Activated CD8-positive, alpha-beta T cell treated with anti-CD3 and anti-CD28 coated beads for 36 hours (primary cell): ENCODE data around the gene TMEM233. TPM values are rescaled to one million over a fixed set of nuclear protein-coding genes. Genes with fewer than 3 reads are reported as not detected.

Experiments
- ATAC-seq: fragments of 200-7000 bp; cut with Tn5 transposase; one replicate; pipeline ENCODE4 v1.10.0; 2021; ENCODE audit warnings: mild to moderate bottlenecking, moderate library complexity
- CTCF ChIA-PET: fragments of 350-600 bp; sonication (Branson Sonifier 250); formaldehyde crosslinking; loops from one replicate; lab custom pipeline; 2021; ENCODE audit warnings: antibody characterized with exemption; lab: Charles Lee
- POLR2A ChIA-PET: fragments of 350-600 bp; sonication (Branson Sonifier 250); formaldehyde crosslinking; loops from one replicate; lab custom pipeline; 2021; ENCODE audit warnings: antibody characterized with exemption; lab: Charles Lee
- DNase-seq: peaks from one replicate; pipeline ENCODE4 v3.0.0-alpha.2; 2020
- H3K27ac Mint-ChIP-seq: one replicate; pipeline ENCODE4 v1.8.0; 2021; ENCODE audit warnings: mild to moderate bottlenecking, mixed read lengths
- H3K27me3 Mint-ChIP-seq: one replicate; pipeline ENCODE4 v1.8.0; 2021; ENCODE audit warnings: mixed read lengths
- H3K36me3 Mint-ChIP-seq: one replicate; pipeline ENCODE4 v1.8.0; 2021; ENCODE audit warnings: low read depth, mixed read lengths
- H3K4me1 Mint-ChIP-seq: one replicate; pipeline ENCODE4 v1.8.0; 2021; ENCODE audit warnings: low read depth, mixed read lengths
- H3K4me3 Mint-ChIP-seq: one replicate; pipeline ENCODE4 v1.8.0; 2021; ENCODE audit warnings: mild to moderate bottlenecking, moderate library complexity, mixed read lengths
- H3K9me3 Mint-ChIP-seq: one replicate; pipeline ENCODE4 v1.8.0; 2021; ENCODE audit warnings: mixed read lengths
- intact Hi-C: fragments of 100-400 bp; cut with micrococcal nuclease; formaldehyde crosslinking; loops from one replicate; pipeline ENCODE4 v1.10.0; 2022
- total RNA-seq, 2 experiments: library from RNA; stranded (reverse); gene quantifications; one replicate each; pipeline ENCODE4 v1.2.3, GENCODE V29; 2021
- TF ChIP-seq, protein P1 (sequence below): fragments of 200-600 bp; IDR thresholded peaks from one replicate; pipeline ENCODE4 v1.8.0; 2022; ENCODE audit warnings: antibody characterized with exemption, mild to moderate bottlenecking

The TMEM233 gene
- total RNA-seq, 2 experiments from 2014 or later = not detected

DNA sequence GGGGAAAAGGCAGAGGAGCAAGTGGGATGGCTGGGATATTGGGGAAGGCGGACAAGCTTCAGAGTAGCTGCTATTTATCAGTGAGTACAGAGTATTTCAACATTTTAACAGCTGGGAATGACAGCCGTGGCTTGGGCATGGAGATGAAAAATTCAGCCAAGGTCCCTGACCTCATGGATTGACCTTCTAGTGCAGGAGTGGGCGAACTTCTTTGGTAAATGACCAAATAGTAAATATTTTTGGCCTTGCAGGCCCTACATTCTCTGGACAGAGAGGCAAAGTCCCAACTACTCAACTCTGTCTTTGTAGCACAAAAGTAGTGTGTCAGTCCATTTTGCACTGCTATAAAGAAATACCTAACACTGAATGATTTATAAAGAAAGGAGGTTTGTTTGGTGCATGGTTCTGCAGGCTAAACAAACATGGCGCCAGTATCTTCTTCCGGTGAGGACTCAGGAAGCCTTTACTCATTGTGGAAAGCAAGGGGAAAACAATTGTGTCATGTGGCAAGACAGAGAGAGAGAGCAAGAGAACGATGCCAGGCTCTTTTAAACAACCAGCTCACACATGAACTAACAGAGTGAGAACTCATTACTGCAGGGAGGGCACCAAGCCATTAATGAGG, 33.6 kb downstream of the TMEM233 start:
- Mint-ChIP-seq H3K27ac (no peak overlapping the region), H3K36me3 (no peaks in the 10 kb centered on the region), H3K27me3 (peaks cover 14% of the 10 kb centered on the region), H3K4me3 (no peak overlapping the region), H3K4me1 (no peaks in the 10 kb centered on the region), H3K9me3 (no peaks in the 10 kb centered on the region)
- CTCF ChIA-PET = interaction anchor here (1.2 kb wide), 1 partner anchor 21 kb away, joined by 3 read pairs; no protein-coding TSS in a partner anchor
- no peak for ATAC-seq
- TF ChIP-seq, protein P1, sequence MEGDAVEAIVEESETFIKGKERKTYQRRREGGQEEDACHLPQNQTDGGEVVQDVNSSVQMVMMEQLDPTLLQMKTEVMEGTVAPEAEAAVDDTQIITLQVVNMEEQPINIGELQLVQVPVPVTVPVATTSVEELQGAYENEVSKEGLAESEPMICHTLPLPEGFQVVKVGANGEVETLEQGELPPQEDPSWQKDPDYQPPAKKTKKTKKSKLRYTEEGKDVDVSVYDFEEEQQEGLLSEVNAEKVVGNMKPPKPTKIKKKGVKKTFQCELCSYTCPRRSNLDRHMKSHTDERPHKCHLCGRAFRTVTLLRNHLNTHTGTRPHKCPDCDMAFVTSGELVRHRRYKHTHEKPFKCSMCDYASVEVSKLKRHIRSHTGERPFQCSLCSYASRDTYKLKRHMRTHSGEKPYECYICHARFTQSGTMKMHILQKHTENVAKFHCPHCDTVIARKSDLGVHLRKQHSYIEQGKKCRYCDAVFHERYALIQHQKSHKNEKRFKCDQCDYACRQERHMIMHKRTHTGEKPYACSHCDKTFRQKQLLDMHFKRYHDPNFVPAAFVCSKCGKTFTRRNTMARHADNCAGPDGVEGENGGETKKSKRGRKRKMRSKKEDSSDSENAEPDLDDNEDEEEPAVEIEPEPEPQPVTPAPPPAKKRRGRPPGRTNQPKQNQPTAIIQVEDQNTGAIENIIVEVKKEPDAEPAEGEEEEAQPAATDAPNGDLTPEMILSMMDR = no peak
- intact Hi-C loops = no loop called here
- POLR2A ChIA-PET = no interaction called here
- DNase-seq = no peak

- Mint-ChIP-seq H3K9me3 (no peaks in the 10 kb centered on the region), H3K27ac (no peak overlapping the region), H3K36me3 (no peaks in the 10 kb centered on the region), H3K27me3 (peaks cover 14% of the 10 kb centered on the region), H3K4me1 (no peaks in the 10 kb centered on the region), H3K4me3 (no peak overlapping the region)
- POLR2A ChIA-PET = no interaction called here
- TF ChIP-seq, protein P1 = no peak
- intact Hi-C loops = no loop called here
- CTCF ChIA-PET = interaction anchor here (1.2 kb wide), 1 partner anchor 21 kb away, joined by 3 read pairs; no protein-coding TSS in a partner anchor
- no peak for DNase-seq
- no peak for ATAC-seq
Measured at GRCh38 chr12:119627686-119628085, 34.1 kb downstream of the TMEM233 start.

DNA sequence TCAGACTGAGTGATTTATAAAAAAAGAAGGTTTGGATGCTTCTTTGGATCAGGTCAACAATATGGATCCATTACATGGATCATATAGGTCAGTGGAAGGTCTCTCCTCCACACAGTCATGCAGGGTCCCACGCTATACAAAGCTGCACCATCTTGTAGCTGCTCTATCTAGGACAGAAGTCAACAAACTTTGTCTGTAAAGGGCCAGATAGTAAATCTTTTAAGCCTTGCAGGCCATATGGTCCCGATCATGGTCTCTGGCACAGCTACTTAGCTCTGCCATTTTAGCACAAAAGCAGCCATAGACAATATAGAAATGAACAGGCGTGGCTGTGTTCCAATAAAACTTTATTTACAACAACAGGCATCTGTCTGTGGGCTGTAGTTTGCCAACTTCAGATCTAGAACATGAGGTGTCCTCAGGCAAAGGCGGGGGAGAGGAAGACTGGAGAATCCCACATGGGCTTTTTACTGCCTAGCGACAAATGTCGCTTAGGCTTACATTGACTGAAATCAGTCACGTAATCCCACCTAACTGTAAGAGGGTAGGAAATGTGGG, 36.7 kb downstream of the TMEM233 start:
- ChIA-PET CTCF (interaction anchor here (0.7 kb wide), 1 partner anchor 13 kb away, joined by 3 read pairs; no protein-coding TSS in a partner anchor), POLR2A (no interaction called here)
- Mint-ChIP-seq H3K9me3 (no peaks in the 10 kb centered on the region), H3K4me3 (no peak overlapping the region), H3K4me1 (no peaks in the 10 kb centered on the region), H3K36me3 (no peaks in the 10 kb centered on the region), H3K27me3 (peaks cover 10% of the 10 kb centered on the region), H3K27ac (no peak overlapping the region)
- intact Hi-C loops = no loop called here
- TF ChIP-seq, protein P1 = no peak
- ATAC-seq (no peak), DNase-seq (no peak)

DNA sequence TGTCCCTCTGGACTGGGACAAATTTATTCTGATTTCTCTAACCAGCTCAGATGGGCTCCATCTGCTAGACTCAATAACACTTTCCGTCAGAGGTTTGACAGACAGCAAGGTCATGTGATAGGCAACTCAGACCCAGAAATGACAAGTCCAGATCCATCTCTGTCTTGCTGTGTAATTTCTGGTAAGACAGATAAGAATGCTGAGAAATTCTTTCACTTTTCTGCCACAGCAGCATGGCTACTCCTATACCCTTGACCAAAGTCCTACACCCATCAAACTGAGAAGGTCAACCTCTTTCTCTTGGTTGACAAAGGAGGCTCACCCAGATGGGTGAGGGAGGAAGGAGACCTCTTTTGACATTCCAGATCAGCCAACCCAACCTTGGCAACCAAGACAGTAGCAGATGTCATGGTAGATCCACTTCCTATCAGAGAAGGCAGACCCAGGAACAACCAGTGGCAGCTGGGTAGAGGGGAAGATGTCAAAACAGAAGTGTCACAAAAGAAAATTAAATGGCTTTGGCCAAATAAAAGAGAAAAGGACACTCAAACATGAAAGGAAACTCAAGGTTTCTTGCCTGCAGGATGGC, 37.5 kb downstream of the TMEM233 start:
- TF ChIP-seq, protein P1 = no peak
- Mint-ChIP-seq H3K4me1 (no peaks in the 10 kb centered on the region), H3K27me3 (peaks cover 14% of the 10 kb centered on the region), H3K27ac (no peak overlapping the region), H3K36me3 (no peaks in the 10 kb centered on the region), H3K4me3 (no peak overlapping the region), H3K9me3 (no peaks in the 10 kb centered on the region)
- ATAC-seq = no peak
- DNase-seq = no peak
- ChIA-PET POLR2A (no interaction called here), CTCF (interaction anchor here (0.7 to 1.3 kb wide), 3 partner anchors 12 to 187 kb away, joined by 3 to 4 read pairs (median 3); no protein-coding TSS in a partner anchor)
- intact Hi-C loops = no loop called here
